A172 (cell line): ENCODE measurements around the gene NCK2. TPM values are rescaled to one million over a fixed set of nuclear protein-coding genes. Genes with fewer than 3 reads are reported as not detected.

Source experiments
- DNase-seq: peaks from one replicate; pipeline ENCODE4 v3.0.0-alpha.2; 2015; ENCODE audit warnings: low spot score
- total RNA-seq: library from RNA; depleted of rRNA; stranded (reverse); fragments of >200 nt; shearing (Covaris generic); gene quantifications from 2 replicates; pipeline ENCODE4 v1.2.3, GENCODE V29; 2014

Gene NCK2
- total RNA-seq, 1 experiment from 2014 or later: 44.0 TPM

GRCh38 chr2:105792561-105792960 is 47.8 kb downstream of the NCK2 start:
- no peak for DNase-seq

DNA sequence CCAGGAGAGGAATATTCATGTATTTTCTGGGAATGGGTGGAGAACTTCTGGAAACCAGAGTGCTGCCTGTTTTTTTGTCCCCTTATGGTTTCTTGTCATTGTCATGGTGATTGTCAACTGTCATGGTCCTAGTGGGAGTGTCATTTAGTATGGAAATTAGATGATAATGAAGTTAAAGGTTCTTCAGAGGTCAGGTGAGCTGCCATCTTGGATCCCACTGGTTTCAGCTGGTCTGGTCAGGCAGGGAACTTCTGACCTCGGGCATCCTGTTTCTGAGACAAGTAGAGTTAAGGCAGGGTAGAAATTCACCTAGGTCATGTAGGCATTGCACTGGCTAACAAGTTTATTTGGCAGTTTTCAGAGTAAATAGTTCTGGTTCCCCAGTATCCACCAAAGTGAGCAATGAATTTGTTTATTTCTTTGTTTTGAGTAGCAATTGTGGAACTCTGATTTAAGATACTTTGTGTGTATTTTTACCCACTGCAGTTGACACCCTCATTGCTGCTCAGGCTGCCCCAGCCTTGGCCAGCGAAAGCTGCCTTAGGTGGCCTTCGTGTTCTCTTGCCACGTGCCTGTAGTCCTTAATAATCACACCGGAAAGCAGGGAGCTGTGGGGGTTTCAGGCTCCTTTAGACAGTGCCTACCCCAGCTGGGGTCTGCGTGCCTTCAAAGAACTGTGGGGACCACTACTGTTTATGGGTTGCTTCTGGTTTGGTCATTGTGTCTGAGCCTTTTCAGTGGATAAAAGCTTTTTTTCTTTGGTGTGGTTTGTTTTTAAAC is 48.7 kb downstream of the NCK2 start:
- no peak for DNase-seq

DNA sequence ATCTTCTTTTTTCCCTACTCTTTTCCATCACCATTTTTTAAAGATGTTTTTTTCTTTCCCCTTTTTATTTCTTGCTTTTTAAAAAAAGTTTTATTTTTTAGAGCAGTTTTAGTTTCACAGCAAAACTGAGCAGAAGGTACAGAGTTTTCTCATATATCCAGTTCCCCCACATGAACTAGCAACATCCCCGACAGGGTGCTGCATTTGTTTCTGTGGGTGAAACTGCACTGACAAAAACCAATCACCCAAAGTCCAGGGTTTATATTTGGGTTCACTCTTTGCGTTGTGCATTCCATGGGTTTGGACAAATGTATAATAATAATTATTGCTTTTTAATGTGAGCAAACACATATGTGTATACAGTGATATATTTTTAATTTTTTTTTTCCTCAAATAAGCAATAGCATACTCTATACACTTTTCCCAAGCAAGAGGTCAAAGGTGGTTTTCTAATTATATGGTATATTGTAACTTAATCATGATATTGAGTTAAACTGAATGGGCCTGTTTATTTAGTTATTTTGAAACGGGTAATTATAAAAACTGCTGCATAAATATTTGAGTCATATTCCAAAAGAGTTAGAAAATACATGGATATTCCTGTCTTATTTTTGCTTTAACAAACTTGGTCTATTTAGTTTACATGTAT is 50.3 kb downstream of the NCK2 start:
- DNase-seq: no peak

DNA sequence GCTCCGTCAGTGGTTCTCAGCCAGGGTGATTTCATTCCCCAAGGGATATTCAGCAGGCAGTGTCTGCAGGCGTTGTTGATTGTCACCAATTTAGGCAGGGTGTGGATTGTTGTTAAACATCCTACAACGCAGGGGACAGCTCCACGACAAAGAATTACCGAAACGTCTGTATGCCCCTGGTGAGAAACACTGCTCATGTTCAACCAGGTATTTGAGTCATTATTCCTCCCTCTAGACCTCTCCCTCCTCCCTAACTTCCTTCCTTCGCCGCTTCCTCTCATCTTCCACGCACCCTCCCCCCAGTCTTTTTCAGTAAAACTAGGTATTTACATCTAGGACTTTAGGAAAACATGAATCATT is 50.8 kb downstream of the NCK2 start:
- no peak for DNase-seq

GRCh38 chr2:105796131-105796638 is 51.5 kb downstream of the NCK2 start:
- DNase-seq: no peak

- no peak for DNase-seq
Observed at GRCh38 chr2:105796791-105797190, 52.1 kb downstream of the NCK2 start.

- DNase-seq: peak; percentile 13
Observed at GRCh38 chr2:105797298-105797819, 52.6 kb downstream of the NCK2 start.

GRCh38 chr2:105798595-105798994 is 53.9 kb downstream of the NCK2 start:
- DNase-seq: no peak

- no peak for DNase-seq
Observed at GRCh38 chr2:105800036-105800713, 55.5 kb downstream of the NCK2 start.

- DNase-seq: no peak
Observed at GRCh38 chr2:105800953-105801635, 56.4 kb downstream of the NCK2 start.

GRCh38 chr2:105801961-105802360 is 57.2 kb downstream of the NCK2 start:
- DNase-seq: no peak

DNA sequence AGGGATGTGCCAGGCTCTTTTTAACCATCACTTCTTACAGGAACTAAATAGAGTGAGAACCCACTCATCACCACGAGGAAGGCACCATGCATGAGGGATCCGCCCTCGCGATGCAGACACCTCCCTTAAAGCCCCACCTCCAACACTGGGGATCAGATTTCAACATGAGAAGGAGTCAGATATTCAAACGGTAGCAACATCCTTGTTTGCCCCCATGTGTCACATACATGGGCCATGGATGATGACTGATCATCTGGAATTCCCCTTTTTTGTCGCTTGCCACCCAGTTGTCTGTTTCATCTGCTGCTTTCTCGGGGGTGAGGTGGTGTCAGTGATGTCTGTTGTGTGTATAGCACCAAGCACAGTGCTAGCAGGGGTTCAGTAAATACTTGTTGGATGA is 57.9 kb downstream of the NCK2 start:
- DNase-seq: no peak

DNA sequence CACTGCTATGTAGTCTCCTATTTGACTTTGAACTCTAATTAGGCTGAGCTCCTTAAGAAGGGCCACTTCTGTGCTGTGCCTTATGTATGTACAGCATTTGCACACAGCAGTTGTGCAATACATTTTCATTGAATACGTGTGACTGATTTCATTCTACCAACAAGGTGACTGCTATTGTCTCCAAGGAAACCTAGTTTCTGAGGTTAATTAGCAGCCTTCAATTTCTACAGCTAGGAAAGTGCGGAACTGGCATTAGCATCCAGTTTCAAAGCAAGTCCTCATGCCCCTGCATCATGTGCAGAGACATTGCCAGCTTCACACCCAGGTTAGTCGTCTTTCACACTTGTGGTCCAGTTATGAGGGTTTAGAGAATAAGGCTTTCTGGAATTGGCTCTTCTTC is 58.6 kb downstream of the NCK2 start:
- no peak for DNase-seq

DNA sequence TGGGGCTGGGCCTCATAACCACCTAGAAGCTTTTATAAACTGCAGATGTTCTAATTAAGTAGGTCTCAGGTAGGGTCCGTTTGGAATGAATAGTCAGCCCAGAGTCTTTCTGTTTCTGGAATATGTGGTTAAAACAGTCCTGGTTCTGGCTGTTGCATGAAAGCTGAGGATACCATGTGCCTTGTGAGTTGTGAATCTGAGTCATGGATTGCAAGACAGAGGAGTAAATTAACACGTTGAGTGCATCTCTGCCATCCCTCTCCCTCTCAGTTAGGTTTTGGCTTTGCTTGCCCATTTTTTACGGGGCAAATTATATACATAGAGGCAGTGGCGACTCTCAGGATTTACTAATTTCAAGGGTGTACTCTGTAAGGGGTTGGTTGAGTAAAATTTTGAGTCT is 59.1 kb downstream of the NCK2 start:
- DNase-seq: no peak

DNA sequence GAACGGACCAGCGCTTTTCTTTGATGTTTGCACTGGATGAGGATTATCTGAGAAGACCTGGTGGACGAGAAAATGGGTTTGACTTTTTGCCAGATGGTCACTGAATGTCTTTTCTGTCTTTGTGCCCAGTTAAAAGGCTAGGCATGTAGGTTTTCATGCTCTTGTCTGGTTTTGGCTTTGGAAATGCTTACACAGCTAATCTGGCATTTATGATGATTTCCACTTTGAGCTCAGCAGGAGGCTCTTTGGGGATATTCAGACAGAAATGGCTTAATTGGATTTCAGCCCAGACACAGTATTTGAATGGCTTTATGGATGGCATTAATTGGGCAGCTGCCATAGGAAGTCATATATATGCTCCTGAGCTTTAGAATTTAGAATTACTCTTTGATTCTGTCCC is 59.6 kb downstream of the NCK2 start:
- peak; percentile 31 for DNase-seq

DNA sequence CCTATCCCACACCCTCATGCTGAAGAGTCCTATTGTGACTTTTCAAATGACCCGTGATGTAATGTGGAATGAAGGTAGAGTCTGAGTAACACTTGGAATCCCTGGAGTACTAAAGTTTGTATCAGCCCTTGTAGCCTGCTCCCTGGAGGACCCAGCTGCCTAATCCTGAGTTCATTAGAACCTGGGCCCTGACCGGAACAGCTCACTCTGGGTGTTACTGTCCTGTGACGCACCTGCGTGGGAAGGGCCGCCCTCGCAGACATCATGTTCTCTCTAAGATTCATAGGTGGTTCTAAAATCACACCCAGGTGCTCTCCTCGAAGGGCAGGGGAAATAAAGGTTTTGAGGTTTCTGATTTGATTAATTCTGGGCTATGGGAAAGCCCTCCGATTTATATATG is 62.3 kb downstream of the NCK2 start:
- DNase-seq: no peak

DNA sequence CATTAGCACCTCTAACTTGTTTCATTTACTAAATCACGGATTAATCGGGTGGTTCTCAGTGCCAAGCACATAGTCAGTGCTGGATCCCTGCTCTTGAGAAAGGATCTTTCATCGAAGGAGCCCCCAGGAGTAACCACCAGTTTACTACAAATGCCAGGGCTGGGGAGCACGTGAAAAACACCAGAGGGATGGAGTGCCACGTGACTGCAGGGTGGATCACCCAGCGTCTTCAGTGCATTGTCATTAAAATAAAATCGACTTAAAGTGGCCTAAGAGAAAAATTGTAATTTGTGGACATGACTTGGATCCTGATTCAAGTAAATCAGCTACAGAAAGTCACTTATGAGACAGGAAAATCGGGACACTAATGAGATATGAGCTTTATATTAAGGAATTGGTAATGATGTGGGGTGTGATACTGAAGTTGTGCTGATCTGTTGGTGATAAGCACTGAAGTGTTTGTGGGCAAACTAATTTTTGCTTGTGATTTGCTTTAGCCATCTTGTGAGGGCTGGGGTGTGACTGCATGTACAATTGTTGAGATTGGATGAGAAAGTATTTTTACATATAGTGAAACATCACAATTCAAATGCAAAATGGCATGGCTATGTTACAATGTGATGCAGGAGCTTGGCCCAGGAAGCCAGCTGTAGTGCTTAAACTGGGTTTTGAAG is 63.8 kb downstream of the NCK2 start:
- DNase-seq: no peak

DNA sequence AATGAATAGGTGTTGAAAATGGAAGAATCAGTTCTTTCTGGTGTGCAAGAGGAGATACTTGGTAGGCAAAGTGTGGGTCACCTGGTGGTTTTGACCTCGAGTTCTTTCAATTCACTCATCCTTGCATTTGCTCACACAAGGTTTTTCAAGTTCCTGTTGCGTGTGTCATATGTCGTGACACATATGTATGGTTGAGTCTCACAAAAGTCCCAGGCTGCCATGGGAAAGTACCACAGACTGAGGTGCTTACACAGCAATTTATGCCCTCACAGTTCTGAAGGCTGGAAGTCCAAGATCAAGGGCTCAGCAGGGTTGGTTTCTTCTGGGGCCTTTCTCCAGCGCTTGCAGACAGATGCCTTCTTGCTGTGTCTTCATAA is 64.4 kb downstream of the NCK2 start:
- DNase-seq: no peak

DNA sequence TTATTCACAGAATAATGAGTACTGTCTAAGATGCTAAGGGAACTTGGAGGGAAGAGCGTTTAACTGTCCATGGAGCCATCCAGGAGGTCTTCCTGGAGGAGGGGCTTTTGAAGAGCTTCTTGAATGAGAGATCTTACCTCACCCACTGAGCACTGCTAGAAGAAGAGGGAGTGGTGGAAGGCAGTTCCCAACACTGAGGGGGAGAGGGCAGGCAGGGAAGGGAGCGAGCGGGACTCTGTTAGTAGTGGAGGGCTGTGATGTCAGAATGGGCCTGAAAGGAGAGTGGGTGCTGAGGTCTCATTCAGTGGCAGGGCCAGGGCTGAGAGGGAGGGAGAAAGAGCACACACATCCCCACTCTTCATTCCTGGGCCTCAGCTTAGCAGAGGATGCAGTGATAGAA is 65.0 kb downstream of the NCK2 start:
- no peak for DNase-seq

GRCh38 chr2:105812180-105813044 is 67.7 kb downstream of the NCK2 start:
- peak; percentile 38 for DNase-seq

- DNase-seq: no peak
Observed at GRCh38 chr2:105813045-105813315, 68.3 kb downstream of the NCK2 start.
